Activated CD4-positive, alpha-beta memory T cell treated with anti-CD3 and anti-CD28 coated beads, Interleukin-2, amount 10 ng/mL, durations not matched to agents 7 days and 5 days (primary cell): ENCODE results near the gene TOE1. TPM values are rescaled to one million over a fixed set of nuclear protein-coding genes. Genes with fewer than 3 reads are reported as not detected.
"Not testable (repeated sequence)": the region's sequence is repeated elsewhere in the genome, so short reads cannot be mapped to it uniquely, and the experiment has no call there.

Experiments
- CTCF ChIA-PET: fragments of 350-600 bp; sonication (Branson Sonifier 250); formaldehyde crosslinking; loops from one replicate; lab custom pipeline; 2021; ENCODE audit warnings: antibody characterized with exemption, inconsistent platforms; lab: Charles Lee
- POLR2A ChIA-PET: fragments of 350-600 bp; sonication (Branson Sonifier 250); formaldehyde crosslinking; loops from one replicate; lab custom pipeline; 2021; ENCODE audit warnings: antibody characterized with exemption; lab: Charles Lee
- DNase-seq: peaks from one replicate; pipeline ENCODE4 v3.0.0-alpha.2; 2020
- H3K27ac Mint-ChIP-seq: one replicate; pipeline ENCODE4 v1.8.0; 2021; ENCODE audit warnings: mild to moderate bottlenecking, mixed read lengths
- H3K27me3 Mint-ChIP-seq: one replicate; pipeline ENCODE4 v1.8.0; 2021; ENCODE audit warnings: mixed read lengths
- H3K36me3 Mint-ChIP-seq: one replicate; pipeline ENCODE4 v1.8.0; 2021; ENCODE audit warnings: low read depth, mixed read lengths
- H3K4me1 Mint-ChIP-seq: one replicate; pipeline ENCODE4 v1.8.0; 2021; ENCODE audit warnings: mixed read lengths
- H3K4me3 Mint-ChIP-seq: one replicate; pipeline ENCODE4 v1.8.0; 2021; ENCODE audit warnings: mild to moderate bottlenecking, mixed read lengths
- H3K9me3 Mint-ChIP-seq: one replicate; pipeline ENCODE4 v1.8.0; 2021; ENCODE audit warnings: mixed read lengths
- total RNA-seq, 2 experiments: library from RNA; stranded (reverse); gene quantifications; one replicate each; pipeline ENCODE4 v1.2.3, GENCODE V29; 2021

Gene TOE1
- total RNA-seq, 2 experiments from 2014 or later, result 16.6 to 18.3 TPM

DNA sequence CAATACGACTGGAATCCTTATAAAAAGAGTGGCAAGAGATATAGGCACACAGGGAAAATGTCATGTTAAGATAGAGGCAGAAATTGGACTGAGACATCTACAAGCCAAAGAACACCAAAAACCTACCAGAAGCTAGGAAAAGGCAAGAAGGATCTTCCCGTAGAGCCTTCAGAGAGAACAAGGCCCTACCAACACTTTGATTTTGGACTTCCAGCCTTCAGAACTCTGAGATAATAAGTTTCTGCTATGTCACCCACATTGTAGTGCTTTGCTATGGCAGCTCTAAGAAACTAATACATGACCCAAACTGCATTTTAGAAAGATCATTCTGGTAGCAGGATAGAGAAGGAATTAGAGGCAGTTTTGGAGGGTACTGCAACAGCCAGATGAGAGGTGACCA is 24.3 kb downstream of the TOE1 start:
- no peaks in the 10 kb centered on the region for H3K36me3 Mint-ChIP-seq
- ChIA-PET CTCF (interaction anchor here (12.1 kb wide), 1 partner anchor 128 kb away, joined by 140 read pairs; the partner anchor contains the start of gene TESK2), POLR2A (interaction anchor here (0.9 to 1.0 kb wide), 2 partner anchors 25 to 125 kb away, joined by 3 read pairs; partner anchors contain the start of genes MUTYH and TOE1)
- H3K4me3 Mint-ChIP-seq, result no peak overlapping the region
- no peaks in the 10 kb centered on the region for H3K9me3 Mint-ChIP-seq
- H3K27ac Mint-ChIP-seq, result no peak overlapping the region
- no peak for DNase-seq
- no peaks in the 10 kb centered on the region for H3K27me3 Mint-ChIP-seq
- peaks cover 6% of the 10 kb centered on the region for H3K4me1 Mint-ChIP-seq

DNA sequence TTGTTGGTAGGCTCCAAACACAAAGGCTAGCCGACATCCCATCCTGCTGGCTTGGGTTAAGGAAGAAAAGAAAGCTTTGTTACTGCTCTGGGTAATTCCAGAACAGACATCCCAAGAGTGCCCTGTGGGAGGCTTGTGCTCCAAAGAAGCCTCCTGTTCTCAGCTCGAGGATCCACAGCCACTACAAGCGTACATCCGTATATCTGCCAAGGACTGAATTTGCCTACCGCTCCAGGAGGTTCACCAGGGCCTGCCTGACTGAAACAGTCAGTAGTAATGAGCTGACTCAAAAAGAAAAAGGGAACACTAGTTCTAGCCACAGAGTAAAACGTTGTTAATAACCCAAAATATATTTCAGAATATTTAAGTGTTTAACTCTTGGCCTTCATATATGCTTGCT is 25.1 kb downstream of the TOE1 start:
- POLR2A ChIA-PET, result interaction anchor here (1.2 kb wide), 1 partner anchor 25 kb away, joined by 3 read pairs; the partner anchor contains the start of gene TOE1
- no peaks in the 10 kb centered on the region for H3K36me3 Mint-ChIP-seq

GRCh38 chr1:45370575-45370974 is 30.6 kb downstream of the TOE1 start:
- ChIA-PET POLR2A (no interaction called here), CTCF (no interaction called here)
- H3K27ac Mint-ChIP-seq, result no peak overlapping the region
- H3K9me3 Mint-ChIP-seq, result no peaks in the 10 kb centered on the region
- no peak for DNase-seq
- H3K27me3 Mint-ChIP-seq, result no peaks in the 10 kb centered on the region
- H3K36me3 Mint-ChIP-seq, result no peaks in the 10 kb centered on the region
- H3K4me1 Mint-ChIP-seq, result peaks cover 8% of the 10 kb centered on the region
- H3K4me3 Mint-ChIP-seq, result no peak overlapping the region

More for the DNA sequence above, 25.1 kb downstream of the TOE1 start:
- peaks cover 3% of the 10 kb centered on the region for H3K4me1 Mint-ChIP-seq
- DNase-seq, result no peak
- H3K9me3 Mint-ChIP-seq, result no peaks in the 10 kb centered on the region
- CTCF ChIA-PET, result interaction anchor here (0.6 to 12.1 kb wide), 3 partner anchors 63 to 428 kb away, joined by 3 to 140 read pairs (median 3); partner anchors contain the start of gene TESK2
- no peak overlapping the region for H3K27ac Mint-ChIP-seq
- no peak overlapping the region for H3K4me3 Mint-ChIP-seq
- no peaks in the 10 kb centered on the region for H3K27me3 Mint-ChIP-seq

DNA sequence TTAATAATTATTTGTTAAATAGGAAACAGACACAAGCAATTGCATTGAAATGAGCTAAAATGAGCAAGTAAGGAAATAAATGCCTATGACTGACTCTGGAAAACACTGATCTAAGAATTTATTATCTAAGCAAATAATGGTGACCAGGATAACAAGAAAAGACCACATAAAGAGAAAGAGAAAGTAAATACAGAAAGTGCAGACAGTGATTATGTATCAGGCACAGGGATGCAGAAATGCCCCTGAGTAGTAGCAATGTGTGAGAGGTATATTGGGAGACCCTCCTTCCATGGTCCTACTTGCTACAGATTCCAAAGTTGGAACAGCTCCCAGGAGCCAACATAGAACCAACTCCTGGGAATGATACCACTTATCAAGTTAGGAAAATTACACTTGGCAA is 33.6 kb downstream of the TOE1 start:
- Mint-ChIP-seq H3K9me3 (no peaks in the 10 kb centered on the region), H3K4me1 (peaks cover 8% of the 10 kb centered on the region), H3K4me3 (no peak overlapping the region), H3K36me3 (no peaks in the 10 kb centered on the region), H3K27me3 (no peaks in the 10 kb centered on the region), H3K27ac (no peak overlapping the region)
- CTCF ChIA-PET, result interaction anchor here (1.0 to 1.4 kb wide), 3 partner anchors 14 to 33 kb away, joined by 3 to 5 read pairs (median 3); partner anchors contain the start of gene MUTYH
- POLR2A ChIA-PET, result no interaction called here
- no peak for DNase-seq

GRCh38 chr1:45375104-45376090 is 35.4 kb downstream of the TOE1 start:
- Mint-ChIP-seq H3K27me3 (no peaks in the 10 kb centered on the region), H3K36me3 (no peaks in the 10 kb centered on the region), H3K9me3 (no peaks in the 10 kb centered on the region), H3K27ac (no peak overlapping the region), H3K4me3 (no peak overlapping the region), H3K4me1 (peaks cover 8% of the 10 kb centered on the region)
- CTCF ChIA-PET, result interaction anchor here (0.6 to 1.1 kb wide), 2 partner anchors 49 to 532 kb away, joined by 3 to 7 read pairs; no protein-coding TSS in a partner anchor
- POLR2A ChIA-PET, result no interaction called here
- no peak for DNase-seq

- H3K4me3 Mint-ChIP-seq, result no peak overlapping the region
- H3K27ac Mint-ChIP-seq, result no peak overlapping the region
- ChIA-PET CTCF (no interaction called here), POLR2A (no interaction called here)
- DNase-seq, result no peak
- no peaks in the 10 kb centered on the region for H3K27me3 Mint-ChIP-seq
- H3K36me3 Mint-ChIP-seq, result no peaks in the 10 kb centered on the region
- peaks cover 5% of the 10 kb centered on the region for H3K4me1 Mint-ChIP-seq
- H3K9me3 Mint-ChIP-seq, result no peaks in the 10 kb centered on the region
Measured at GRCh38 chr1:45378184-45378583, 38.2 kb downstream of the TOE1 start.

GRCh38 chr1:45379524-45379923 is 39.6 kb downstream of the TOE1 start:
- no peaks in the 10 kb centered on the region for H3K36me3 Mint-ChIP-seq
- H3K4me1 Mint-ChIP-seq, result peaks cover 3% of the 10 kb centered on the region
- POLR2A ChIA-PET, result interaction anchor here (1.3 kb wide), 1 partner anchor 40 kb away, joined by 6 read pairs; the partner anchor contains the start of genes MUTYH and TOE1
- DNase-seq, result no peak
- H3K27ac Mint-ChIP-seq, result no peak overlapping the region
- H3K9me3 Mint-ChIP-seq, result no peaks in the 10 kb centered on the region
- H3K4me3 Mint-ChIP-seq, result no peak overlapping the region
- CTCF ChIA-PET, result no interaction called here
- no peaks in the 10 kb centered on the region for H3K27me3 Mint-ChIP-seq

DNA sequence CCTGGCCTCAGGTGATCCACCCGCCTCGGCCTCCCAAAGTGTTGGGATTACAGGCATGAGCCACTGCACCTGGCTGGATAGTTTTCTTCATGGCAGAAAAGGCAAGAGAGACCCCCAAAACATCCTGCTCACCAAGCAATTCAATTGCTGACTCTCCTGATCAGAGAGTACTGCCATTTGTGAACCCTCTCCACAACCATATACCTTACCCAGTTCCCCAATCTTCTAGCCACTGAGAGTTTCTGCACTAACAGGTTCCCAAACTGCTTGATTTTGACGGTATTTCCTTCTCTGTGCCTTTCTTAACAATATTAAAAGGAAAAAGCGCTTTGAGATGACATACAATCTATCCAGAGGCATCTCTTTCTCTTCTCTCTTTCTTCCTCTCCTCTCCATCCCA is 40.2 kb downstream of the TOE1 start:
- Mint-ChIP-seq H3K27ac (no peak overlapping the region), H3K36me3 (no peaks in the 10 kb centered on the region), H3K4me3 (no peak overlapping the region), H3K4me1 (no peaks in the 10 kb centered on the region), H3K27me3 (no peaks in the 10 kb centered on the region), H3K9me3 (no peaks in the 10 kb centered on the region)
- CTCF ChIA-PET, result no interaction called here
- no peak for DNase-seq
- POLR2A ChIA-PET, result no interaction called here

- no peaks in the 10 kb centered on the region for H3K4me1 Mint-ChIP-seq
- DNase-seq, result no peak
- ChIA-PET POLR2A (no interaction called here), CTCF (no interaction called here)
- H3K27me3 Mint-ChIP-seq, result no peaks in the 10 kb centered on the region
- no peak overlapping the region for H3K4me3 Mint-ChIP-seq
- no peaks in the 10 kb centered on the region for H3K9me3 Mint-ChIP-seq
- H3K36me3 Mint-ChIP-seq, result no peaks in the 10 kb centered on the region
- no peak overlapping the region for H3K27ac Mint-ChIP-seq
Measured at GRCh38 chr1:45380730-45381129, 40.8 kb downstream of the TOE1 start.

- Mint-ChIP-seq H3K27me3 (no peaks in the 10 kb centered on the region), H3K9me3 (no peaks in the 10 kb centered on the region), H3K4me1 (no peaks in the 10 kb centered on the region), H3K4me3 (no peak overlapping the region), H3K36me3 (no peaks in the 10 kb centered on the region), H3K27ac (no peak overlapping the region)
- DNase-seq, result no peak
- CTCF ChIA-PET, result interaction anchor here (0.7 kb wide), 1 partner anchor 187 kb away, joined by 4 read pairs; no protein-coding TSS in a partner anchor
- POLR2A ChIA-PET, result no interaction called here
Measured at GRCh38 chr1:45381243-45381642, 41.3 kb downstream of the TOE1 start.

DNA sequence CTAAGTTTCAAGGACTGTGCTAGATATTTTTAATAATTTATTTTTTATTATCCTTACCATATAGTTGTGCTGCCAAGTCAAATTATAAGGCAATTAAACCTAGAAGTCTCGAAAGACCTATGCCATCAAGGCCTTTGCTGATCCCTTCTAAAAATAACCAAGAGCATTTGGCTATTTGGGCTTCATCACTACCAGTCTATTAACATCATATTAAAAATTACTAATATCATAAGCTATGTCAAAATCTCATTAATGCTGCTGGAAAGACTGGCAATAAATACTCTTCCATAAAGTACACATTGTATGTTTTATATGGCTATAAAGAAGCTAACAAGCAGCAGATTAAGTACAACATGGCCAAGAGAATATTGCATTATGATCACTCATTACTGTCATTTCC is 43.2 kb downstream of the TOE1 start:
- H3K4me1 Mint-ChIP-seq, result no peaks in the 10 kb centered on the region
- H3K4me3 Mint-ChIP-seq, result no peak overlapping the region
- no peaks in the 10 kb centered on the region for H3K9me3 Mint-ChIP-seq
- ChIA-PET POLR2A (no interaction called here), CTCF (interaction anchor here (0.7 kb wide), 1 partner anchor 26 kb away, joined by 3 read pairs; no protein-coding TSS in a partner anchor)
- DNase-seq, result no peak
- no peaks in the 10 kb centered on the region for H3K27me3 Mint-ChIP-seq
- no peak overlapping the region for H3K27ac Mint-ChIP-seq
- no peaks in the 10 kb centered on the region for H3K36me3 Mint-ChIP-seq

DNA sequence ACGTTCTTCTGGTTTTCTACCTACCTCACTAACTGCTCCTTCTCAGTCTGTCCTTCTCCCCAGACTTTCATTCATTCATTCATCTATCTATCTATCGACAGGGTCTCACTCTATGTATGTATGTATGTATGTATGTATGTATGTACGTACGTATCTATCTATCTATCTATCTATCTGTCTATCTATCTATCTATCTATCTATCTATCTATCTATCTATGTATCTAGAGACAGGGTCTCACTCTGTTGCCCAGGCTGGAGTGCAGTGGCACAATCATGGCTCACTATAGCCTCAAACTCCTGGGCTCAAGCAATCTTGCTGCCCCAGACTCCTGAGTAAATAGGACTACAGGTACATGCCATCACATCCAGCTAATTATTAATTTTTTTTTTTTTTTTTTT is 44.2 kb downstream of the TOE1 start:
- H3K4me3 Mint-ChIP-seq, POLR2A ChIA-PET, DNase-seq, H3K27ac Mint-ChIP-seq, H3K4me1 Mint-ChIP-seq, H3K9me3 Mint-ChIP-seq, H3K36me3 Mint-ChIP-seq, H3K27me3 Mint-ChIP-seq: not testable (repeated sequence)
- CTCF ChIA-PET, result interaction anchor here (0.7 kb wide), 1 partner anchor 100 kb away, joined by 3 read pairs; no protein-coding TSS in a partner anchor

DNA sequence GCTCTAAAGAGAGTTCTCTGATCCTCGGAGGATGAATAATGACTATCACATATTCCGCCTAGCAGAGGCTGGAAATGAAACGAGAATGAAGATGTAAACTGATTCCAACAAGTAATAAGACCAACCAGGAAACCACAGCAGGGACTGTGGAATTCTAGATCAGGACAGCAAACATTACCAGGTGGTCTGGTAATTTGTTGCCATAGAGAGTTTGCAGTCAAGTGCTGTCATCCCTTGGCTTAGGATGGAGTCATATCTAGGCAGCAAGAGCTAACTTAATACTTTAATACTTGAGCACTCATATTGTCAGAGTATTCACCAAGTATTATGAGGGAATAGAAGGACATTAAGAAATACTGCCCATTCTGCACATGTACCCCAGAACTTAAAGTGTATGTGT is 45.3 kb downstream of the TOE1 start:
- no peak overlapping the region for H3K4me3 Mint-ChIP-seq
- H3K9me3 Mint-ChIP-seq, result no peaks in the 10 kb centered on the region
- H3K36me3 Mint-ChIP-seq, result no peaks in the 10 kb centered on the region
- no peaks in the 10 kb centered on the region for H3K27me3 Mint-ChIP-seq
- ChIA-PET CTCF (interaction anchor here (0.5 kb wide), 1 partner anchor 82 kb away, joined by 3 read pairs; no protein-coding TSS in a partner anchor), POLR2A (no interaction called here)
- no peak for DNase-seq
- no peaks in the 10 kb centered on the region for H3K4me1 Mint-ChIP-seq
- H3K27ac Mint-ChIP-seq, result no peak overlapping the region
